ENCODE data around the gene CCL15. TPM values are rescaled to one million over a fixed set of nuclear protein-coding genes. Genes with fewer than 3 reads are reported as not detected.

Gene CCL15
- total RNA-seq, 1 donor from 2014 or later = not detected

Other genes starting within 250 kb of the CCL15 start
- gene GAS2L2, start 248.3 kb downstream of the CCL15 start, total RNA-seq = under 0.01 TPM in 1 of 2 replicates, not detected in the other
- gene C17orf50, start 240.7 kb downstream of the CCL15 start, total RNA-seq = not detected in 2 replicates
- 0.40 and 0.87 TPM in 2 replicates for gene MMP28, start 205.9 kb downstream of the CCL15 start, total RNA-seq
- 54.5 and 65.7 TPM in 2 replicates for gene TAF15, start 192.1 kb downstream of the CCL15 start, total RNA-seq
- not detected in 2 replicates for gene HEATR9, start 132.7 kb downstream of the CCL15 start, total RNA-seq
- gene CCL5, start 121.2 kb downstream of the CCL15 start, total RNA-seq = 0.20 and 0.65 TPM in 2 replicates
- gene RDM1, start 70.8 kb downstream of the CCL15 start, total RNA-seq = not detected in 2 replicates
- not detected in 2 replicates for gene LYZL6, start 57.8 kb downstream of the CCL15 start, total RNA-seq
- under 0.01 TPM in 1 of 2 replicates, not detected in the other for gene CCL16, start 20.1 kb downstream of the CCL15 start, total RNA-seq
- gene CCL14, start 14.8 kb downstream of the CCL15 start, total RNA-seq = 3.9 and 4.6 TPM in 2 replicates
- gene CCL23, start 16.4 kb upstream of the CCL15 start, total RNA-seq = 0.65 and 0.99 TPM in 2 replicates
- not detected in 2 replicates for gene CCL18, start 62.7 kb upstream of the CCL15 start, total RNA-seq
- not detected in 2 replicates for gene CCL3, start 88.6 kb upstream of the CCL15 start, total RNA-seq
- gene CCL4, start 102.3 kb upstream of the CCL15 start, total RNA-seq = not detected in 2 replicates
- gene TBC1D3B, start 175.1 kb upstream of the CCL15 start, total RNA-seq = 0.44 and 0.99 TPM in 2 replicates
- not detected in 2 replicates for gene CCL3L1, start 195.2 kb upstream of the CCL15 start, total RNA-seq
- gene CCL4L2, start 209.5 kb upstream of the CCL15 start, total RNA-seq = not detected in 2 replicates